Measurements from ENCODE around the gene SLC19A1.

SLC19A1 gene

GRCh38 chr21:45477176-45478114 is 64.8 kb downstream of the SLC19A1 start:
- no peak for DNase-seq

- no peak for DNase-seq
Measured at GRCh38 chr21:45476582-45476981, 65.7 kb downstream of the SLC19A1 start.

GRCh38 chr21:45475797-45476570 is 66.3 kb downstream of the SLC19A1 start:
- no peak for DNase-seq

- DNase-seq, result no peak
Measured at GRCh38 chr21:45475004-45475685, 67.1 kb downstream of the SLC19A1 start.

- DNase-seq, result no peak
Measured at GRCh38 chr21:45474323-45474950, 67.8 kb downstream of the SLC19A1 start.

DNA sequence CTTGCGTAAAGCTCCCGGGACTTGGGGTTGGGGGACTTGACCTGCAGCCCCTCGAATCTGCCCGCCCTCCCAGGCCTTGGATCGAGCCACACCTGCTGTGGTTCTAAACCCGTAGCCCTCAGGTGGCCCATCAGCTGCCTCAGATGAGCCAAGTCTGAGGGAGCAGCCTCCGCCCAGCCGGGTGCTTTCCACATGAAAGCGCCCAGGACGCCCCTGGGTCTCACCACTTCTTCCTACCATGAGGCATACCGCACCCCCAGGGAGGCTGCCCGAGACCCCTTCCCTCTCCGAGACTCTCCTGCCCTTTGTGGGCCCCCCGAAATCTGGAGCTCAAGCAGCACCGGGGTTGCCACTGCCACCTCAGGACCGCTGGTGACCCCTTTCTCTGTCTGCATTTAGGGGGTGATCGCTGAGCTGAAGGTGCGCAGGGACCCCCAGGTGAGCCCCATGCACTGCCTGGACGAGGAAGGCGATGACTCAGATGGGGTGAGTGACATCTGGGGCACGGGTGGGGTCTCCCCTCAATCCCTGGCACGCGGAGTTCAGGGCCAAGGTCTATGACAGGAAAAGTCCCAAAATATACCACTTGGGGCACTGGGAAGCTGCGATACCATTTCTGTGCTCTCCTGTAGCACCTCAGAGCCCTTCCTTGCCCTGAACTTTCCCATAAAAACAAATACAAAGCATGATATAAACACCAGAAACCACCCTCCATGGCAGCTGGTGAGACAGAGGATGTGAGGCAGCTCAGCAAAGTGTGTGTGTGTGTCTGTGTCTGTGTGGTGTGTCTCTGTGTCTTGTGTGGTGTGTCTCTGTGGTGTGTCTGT is 68.5 kb downstream of the SLC19A1 start:
- DNase-seq, result no peak

GRCh38 chr21:45472445-45473365 is 69.5 kb downstream of the SLC19A1 start:
- DNase-seq, result no peak

GRCh38 chr21:45471525-45472221 is 70.6 kb downstream of the SLC19A1 start:
- peak; percentile 81 for DNase-seq

DNA sequence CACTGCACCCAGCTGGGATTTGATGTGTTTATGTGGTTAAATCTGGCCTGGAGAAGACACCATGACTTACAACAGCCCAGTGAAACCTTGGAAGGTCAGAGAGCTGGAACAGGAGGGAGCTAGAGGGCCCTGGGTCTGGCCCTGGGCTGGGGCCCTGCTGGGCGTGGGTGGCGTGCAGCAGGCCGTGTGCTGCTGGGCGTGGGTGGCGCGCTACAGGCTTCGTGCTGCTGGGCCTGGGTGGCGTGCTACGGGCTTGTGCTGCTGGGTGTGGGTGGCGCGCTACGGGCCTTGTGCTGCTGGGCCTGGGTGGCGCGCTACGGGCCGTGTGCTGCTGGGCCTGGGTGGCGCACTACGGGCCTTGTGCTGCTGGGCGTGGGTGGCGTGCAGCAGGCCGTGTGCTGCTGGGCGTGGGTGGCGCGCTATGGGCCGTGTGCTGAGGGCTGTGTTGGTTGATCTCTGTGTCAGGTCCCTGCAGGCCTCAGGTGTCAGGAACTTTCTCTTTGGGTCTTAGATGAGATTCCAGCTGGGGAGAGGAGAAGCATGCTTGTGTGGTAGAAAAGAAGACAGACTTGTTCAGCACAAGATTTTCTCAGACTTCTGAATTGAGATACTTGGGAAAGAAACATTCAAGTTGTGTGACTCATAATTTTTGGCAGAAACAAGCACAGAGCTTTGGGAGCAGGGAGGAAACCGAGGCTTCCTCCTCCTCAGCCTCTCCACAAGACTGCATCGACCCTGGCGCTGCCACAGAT is 71.3 kb downstream of the SLC19A1 start:
- peak; percentile 32 for DNase-seq

- no peak for DNase-seq
Measured at GRCh38 chr21:45470087-45470515, 72.1 kb downstream of the SLC19A1 start.

GRCh38 chr21:45469273-45470086 is 72.8 kb downstream of the SLC19A1 start:
- peak; percentile 29 for DNase-seq

DNA sequence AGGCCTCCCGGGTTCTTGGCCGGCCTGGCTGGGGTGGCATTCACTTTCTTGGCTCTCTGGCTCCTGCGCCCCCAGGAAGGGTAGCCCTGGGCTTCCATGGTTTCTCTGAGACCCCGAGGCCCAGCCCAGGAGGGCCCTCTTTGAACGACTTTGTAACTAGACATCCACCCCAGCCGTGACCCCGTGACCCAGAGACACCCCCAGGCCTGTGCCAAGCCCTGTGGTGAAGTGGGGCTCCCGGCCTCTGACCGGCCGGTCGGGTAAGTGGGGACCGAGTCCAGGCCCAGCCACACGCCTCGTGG is 73.3 kb downstream of the SLC19A1 start:
- DNase-seq, result peak; percentile 28

DNA sequence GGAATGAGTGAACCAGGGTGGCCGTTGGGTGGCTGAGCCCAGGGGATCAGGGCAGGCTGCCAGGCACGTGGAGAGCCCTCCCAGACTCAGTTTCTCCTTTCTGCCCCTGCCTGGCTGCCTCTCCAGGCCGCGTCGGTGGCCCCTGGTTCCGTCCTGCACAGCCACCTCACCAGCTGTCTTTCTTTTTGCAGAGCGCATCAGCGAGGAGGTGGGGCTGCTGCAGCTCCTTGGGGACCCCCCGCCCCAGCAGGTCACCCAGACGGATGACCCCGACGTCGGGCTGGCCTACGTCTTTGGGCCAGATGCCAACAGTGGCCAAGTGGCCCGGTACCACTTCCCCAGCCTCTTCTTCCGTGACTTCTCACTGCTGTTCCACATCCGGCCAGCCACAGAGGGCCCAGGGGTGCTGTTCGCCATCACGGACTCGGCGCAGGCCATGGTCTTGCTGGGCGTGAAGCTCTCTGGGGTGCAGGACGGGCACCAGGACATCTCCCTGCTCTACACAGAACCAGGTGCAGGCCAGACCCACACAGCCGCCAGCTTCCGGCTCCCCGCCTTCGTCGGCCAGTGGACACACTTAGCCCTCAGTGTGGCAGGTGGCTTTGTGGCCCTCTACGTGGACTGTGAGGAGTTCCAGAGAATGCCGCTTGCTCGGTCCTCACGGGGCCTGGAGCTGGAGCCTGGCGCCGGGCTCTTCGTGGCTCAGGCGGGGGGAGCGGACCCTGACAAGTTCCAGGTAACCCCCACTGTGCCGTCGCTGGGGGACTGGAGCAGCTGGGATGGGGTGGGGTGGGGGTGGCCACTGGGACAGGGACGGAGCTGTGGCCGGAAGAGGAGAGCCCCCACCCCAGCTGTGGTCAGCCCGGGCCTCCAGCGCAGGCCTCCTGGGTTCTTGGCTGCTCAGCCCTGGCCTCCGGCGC is 73.9 kb downstream of the SLC19A1 start:
- peak; percentile 27 for DNase-seq

- peak; percentile 30 for DNase-seq
Measured at GRCh38 chr21:45467221-45467779, 74.9 kb downstream of the SLC19A1 start.

GRCh38 chr21:45466330-45467220 is 75.7 kb downstream of the SLC19A1 start:
- DNase-seq, result peak; percentile 25

All from left hindlimb (tissue), 1 donor.